PC-3 (cell line): ENCODE data around the gene MAP2K5. TPM values are rescaled to one million over a fixed set of nuclear protein-coding genes. Genes with fewer than 3 reads are reported as not detected.

Experiments
- ATAC-seq: fragments of 200-7000 bp; cut with Tn5 transposase; 2 replicates; pipeline ENCODE4 v1.9.1; 2020; ENCODE audit warnings: mild to moderate bottlenecking, moderate library complexity
- BruUV-seq: library from RNA; stranded (reverse); fragments of 400-500 nt; replicated peaks from 2 replicates; lab custom pipeline; 2021; lab: Mats Ljungman, UMichigan
- CTCF ChIA-PET: fragments of 300-600 bp; sonication (Branson Sonifier 250); formaldehyde crosslinking; loops from one replicate; lab custom pipeline; 2022; ENCODE audit warnings: antibody characterized with exemption; lab: Charles Lee
- POLR2A ChIA-PET: fragments of 300-600 bp; sonication (Branson Sonifier 250); formaldehyde crosslinking; loops from one replicate; lab custom pipeline; 2022; ENCODE audit warnings: antibody characterized with exemption; ENCODE audit not compliant: unreplicated experiment; lab: Charles Lee
- DNase-seq: peaks from one replicate; pipeline ENCODE4 v3.0.0-alpha.2; 2015
- H2AFZ ChIP-seq: fragments of 300-600 bp; sonication (generic); 2 replicates; pipeline ENCODE4 v1.6.0; 2016; ENCODE audit warnings: antibody characterized with exemption, low read length
- H3F3A ChIP-seq: fragments of 300-600 bp; sonication (generic); one replicate; pipeline ENCODE4 v1.6.0; 2017; ENCODE audit warnings: antibody characterized with exemption, low read length, control low read depth, mild to moderate bottlenecking; ENCODE audit not compliant: unreplicated experiment
- H3K27ac ChIP-seq: fragments of 300-600 bp; sonication (generic); 2 replicates; pipeline ENCODE4 v1.5.1; 2016; ENCODE audit warnings: mild to moderate bottlenecking, low read length
- H3K27me3 ChIP-seq: fragments of 300-600 bp; sonication (generic); 2 replicates; pipeline ENCODE4 v1.6.1; 2016; ENCODE audit warnings: low read length, mixed read lengths
- H3K36me3 ChIP-seq: fragments of 300-600 bp; sonication (generic); 2 replicates; pipeline ENCODE4 v1.6.1; 2016; ENCODE audit warnings: low read depth, mixed run types, low read length, mixed read lengths
- H3K4me1 ChIP-seq: fragments of 300-600 bp; sonication (generic); 2 replicates; pipeline ENCODE4 v1.5.1; 2016; ENCODE audit warnings: low read length; ENCODE audit not compliant: insufficient read depth
- H3K4me2 ChIP-seq: fragments of 300-600 bp; sonication (generic); 2 replicates; pipeline ENCODE4 v1.6.0; 2016; ENCODE audit warnings: low read length
- H3K4me3 ChIP-seq: fragments of 300-600 bp; sonication (generic); 2 replicates; pipeline ENCODE4 v1.5.1; 2016; ENCODE audit warnings: mild to moderate bottlenecking, low read length, mixed read lengths
- H3K79me2 ChIP-seq: fragments of 300-600 bp; sonication (generic); 2 replicates; pipeline ENCODE4 v1.6.1; 2017; ENCODE audit warnings: low read length, mixed read lengths
- H3K9ac ChIP-seq: fragments of 300-600 bp; sonication (generic); 2 replicates; pipeline ENCODE4 v1.6.0; 2016; ENCODE audit warnings: mild to moderate bottlenecking, low read length
- H3K9me2 ChIP-seq: fragments of 300-600 bp; sonication (generic); replicated peaks from 2 replicates; pipeline ENCODE4 v1.6.1; 2016; ENCODE audit warnings: mixed run types, low read length, mixed read lengths
- H3K9me3 ChIP-seq: fragments of 300-600 bp; sonication (generic); 2 replicates; pipeline ENCODE4 v1.6.1; 2016; ENCODE audit warnings: low read length, mixed read lengths
- H4K20me1 ChIP-seq: fragments of 300-600 bp; sonication (generic); 2 replicates; pipeline ENCODE4 v1.6.1; 2016; ENCODE audit warnings: low read length, mixed read lengths
- CTCF ChIP-seq: fragments of 300-600 bp; sonication (generic); conservative IDR thresholded peaks from 2 replicates; pipeline ENCODE4 v1.5.1; 2017; ENCODE audit warnings: antibody characterized with exemption, low read depth, mild to moderate bottlenecking, low read length
- EZH2 ChIP-seq: fragments of 300-600 bp; sonication (generic); IDR thresholded peaks from one replicate; pipeline ENCODE4 v1.6.1; 2017; ENCODE audit warnings: antibody characterized with exemption, mild to moderate bottlenecking, low read length; ENCODE audit not compliant: unreplicated experiment
- EZH2phosphoT487 ChIP-seq: fragments of 300-600 bp; sonication (generic); IDR thresholded peaks from 2 replicates; pipeline ENCODE4 v1.6.1; 2018; ENCODE audit warnings: mild to moderate bottlenecking, antibody characterized with exemption, low read length, borderline replicate concordance
- intact Hi-C: fragments of 100-400 bp; cut with micrococcal nuclease; formaldehyde crosslinking; loops from 2 replicates; pipeline ENCODE4 v1.9.0; 2023
- total RNA-seq: library from RNA; depleted of rRNA; stranded (reverse); fragments of >200 nt; gene quantifications from 2 replicates; pipeline ENCODE4 v1.2.3, GENCODE V29; 2014

Gene MAP2K5
- total RNA-seq, 1 experiment from 2014 or later: 5.5 TPM

- Histone ChIP-seq H3K79me2 (no peaks in the 10 kb centered on the region), H3K9me2 (no peaks in the 10 kb centered on the region), H3K4me3 (no peak overlapping the region), H3K27ac (no peak overlapping the region), H3K36me3 (no peaks in the 10 kb centered on the region), H2AFZ (no peak overlapping the region), H3K9me3 (no peaks in the 10 kb centered on the region), H3F3A (no peaks in the 10 kb centered on the region), H4K20me1 (no peaks in the 10 kb centered on the region), H3K4me2 (no peak overlapping the region), H3K4me1 (no peaks in the 10 kb centered on the region), H3K27me3 (no peaks in the 10 kb centered on the region), H3K9ac (no peak overlapping the region)
- no peak for TF ChIP-seq EZH2phosphoT487
- TF ChIP-seq EZH2: no peak
- TF ChIP-seq CTCF: peak; percentile 54
- ChIA-PET CTCF (interaction anchor here (0.8 to 1.5 kb wide), 3 partner anchors 279 to 331 kb away, joined by 3 to 9 read pairs (median 3); no protein-coding TSS in a partner anchor), POLR2A (interaction anchor here (0.6 kb wide), 2 partner anchors 90 to 145 kb away, joined by 3 read pairs; no protein-coding TSS in a partner anchor)
- no TSS peak for BruUV-seq
- DNase-seq (peak; percentile 46), ATAC-seq (peak; percentile 80)
- intact Hi-C loops: loop anchor here (1.0 kb wide), 2 partner anchors 331 to 335 kb away; no protein-coding TSS in a partner anchor
Measured at GRCh38 chr15:67501177-67501835, 41.2 kb upstream of the MAP2K5 start.

GRCh38 chr15:67501836-67502461 is 40.6 kb upstream of the MAP2K5 start:
- no peaks in the 10 kb centered on the region for H3K9me3 ChIP-seq
- H2AFZ ChIP-seq: no peak overlapping the region
- no peaks in the 10 kb centered on the region for H3K9me2 ChIP-seq
- intact Hi-C loops: loop anchor here (1.0 kb wide), 2 partner anchors 330 to 334 kb away; no protein-coding TSS in a partner anchor
- no peaks in the 10 kb centered on the region for H3K4me1 ChIP-seq
- no peak for TF ChIP-seq CTCF
- no peak for TF ChIP-seq EZH2phosphoT487
- TF ChIP-seq EZH2: no peak
- CTCF ChIA-PET: interaction anchor here (0.8 to 1.5 kb wide), 3 partner anchors 279 to 330 kb away, joined by 3 to 9 read pairs (median 3); no protein-coding TSS in a partner anchor
- no peaks in the 10 kb centered on the region for H3K79me2 ChIP-seq
- no peak overlapping the region for H3K27ac ChIP-seq
- DNase-seq (no peak), ATAC-seq (no peak)
- H3K4me3 ChIP-seq: no peak overlapping the region
- no peaks in the 10 kb centered on the region for H3F3A ChIP-seq
- no peaks in the 10 kb centered on the region for H4K20me1 ChIP-seq
- no TSS peak for BruUV-seq
- no peaks in the 10 kb centered on the region for H3K27me3 ChIP-seq
- H3K36me3 ChIP-seq: no peaks in the 10 kb centered on the region
- H3K9ac ChIP-seq: no peak overlapping the region
- POLR2A ChIA-PET: interaction anchor here (0.6 kb wide), 1 partner anchor 145 kb away, joined by 3 read pairs; no protein-coding TSS in a partner anchor
- H3K4me2 ChIP-seq: no peak overlapping the region
